H7 (cell line): ENCODE measurements around the gene LRTM2. TPM values are rescaled to one million over a fixed set of nuclear protein-coding genes. Genes with fewer than 3 reads are reported as not detected.
A peak's percentile ranks its signal among the peaks of the same experiment; 100 is the strongest.

ENCODE experiments used
- DNase-seq: peaks from one replicate; pipeline ENCODE4 v3.0.0; 2012
- H3K27me3 ChIP-seq: 2 replicates; pipeline ENCODE4 v1.6.0; 2011; ENCODE audit warnings: mild to moderate bottlenecking, low read length; ENCODE audit not compliant: control insufficient read depth, insufficient read depth
- H3K36me3 ChIP-seq: replicated peaks from 2 replicates; pipeline ENCODE4 v1.5.1; 2011; ENCODE audit warnings: low read length; ENCODE audit not compliant: control insufficient read depth, insufficient read depth
- H3K4me3 ChIP-seq: 2 replicates; pipeline ENCODE4 v1.5.1; 2011; ENCODE audit warnings: low read depth, mild to moderate bottlenecking, control low read depth, low read length, moderate library complexity; ENCODE audit not compliant: insufficient read depth
- total RNA-seq: library from RNA; depleted of rRNA; stranded (reverse); fragments of >200 nt; shearing (Covaris generic); gene quantifications from 2 replicates; pipeline ENCODE4 v1.2.3, GENCODE V29; 2014

The LRTM2 gene
- total RNA-seq, 1 experiment from 2014 or later, result 0.42 TPM

GRCh38 chr12:1837541-1838204, 17.3 kb downstream of the LRTM2 start:
- H3K4me3 ChIP-seq, result no peak overlapping the region
- no peaks in the 10 kb centered on the region for H3K36me3 ChIP-seq
- no peak for DNase-seq
- no peaks in the 10 kb centered on the region for H3K27me3 ChIP-seq

- H3K27me3 ChIP-seq, result no peaks in the 10 kb centered on the region
- H3K36me3 ChIP-seq, result no peaks in the 10 kb centered on the region
- no peak overlapping the region for H3K4me3 ChIP-seq
- peak; percentile 48 for DNase-seq
Observed at GRCh38 chr12:1838205-1838993, 18.0 kb downstream of the LRTM2 start.

DNA sequence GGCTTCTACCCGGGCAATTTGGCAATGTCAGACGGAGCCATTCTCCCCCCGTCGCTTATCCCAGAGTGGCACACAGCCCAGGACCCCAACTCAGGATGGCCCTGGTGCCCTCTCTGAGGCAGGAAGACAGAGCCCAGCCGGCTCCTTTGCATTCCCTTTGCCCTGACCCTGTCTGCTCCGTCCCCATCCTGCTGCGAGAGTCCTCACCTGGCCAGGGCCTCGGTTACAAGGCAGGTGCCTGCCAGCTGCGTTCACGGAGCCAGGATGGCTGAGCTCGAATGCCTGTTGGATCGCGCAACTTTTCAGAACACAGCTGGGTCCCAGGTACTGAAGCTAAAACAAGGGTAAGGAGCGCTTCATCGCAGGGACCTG, 18.6 kb downstream of the LRTM2 start:
- Histone ChIP-seq H3K27me3 (no peaks in the 10 kb centered on the region), H3K36me3 (no peaks in the 10 kb centered on the region), H3K4me3 (no peak overlapping the region)
- no peak for DNase-seq

- peak; percentile 39 for DNase-seq
- no peaks in the 10 kb centered on the region for H3K27me3 ChIP-seq
- no peak overlapping the region for H3K4me3 ChIP-seq
- H3K36me3 ChIP-seq, result no peaks in the 10 kb centered on the region
Observed at GRCh38 chr12:1839464-1839863, 19.1 kb downstream of the LRTM2 start.

- DNase-seq, result peak; percentile 44
- Histone ChIP-seq H3K27me3 (no peaks in the 10 kb centered on the region), H3K36me3 (no peaks in the 10 kb centered on the region), H3K4me3 (no peak overlapping the region)
Observed at GRCh38 chr12:1839956-1840951, 19.9 kb downstream of the LRTM2 start.

DNA sequence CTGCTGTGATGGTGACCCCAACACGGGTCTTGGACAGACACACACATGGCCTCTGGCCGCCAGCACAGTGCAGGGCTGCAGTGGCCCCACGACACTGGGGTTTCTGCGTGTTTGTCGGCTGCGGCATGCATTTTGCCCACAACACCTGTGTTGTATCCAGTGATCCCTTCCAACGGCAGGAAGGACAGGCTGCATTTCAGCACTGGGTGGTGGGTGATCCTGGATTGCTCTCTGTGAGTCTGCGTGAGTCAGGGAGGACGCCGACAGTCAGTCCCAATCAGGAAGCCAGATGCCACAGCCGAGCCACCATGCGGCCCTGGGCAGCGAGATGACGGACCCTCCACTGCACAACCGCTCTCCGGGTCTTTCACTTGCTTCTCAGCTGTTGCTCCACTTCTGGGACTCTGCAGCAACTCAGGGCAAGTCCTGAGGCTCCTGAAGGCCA, 20.6 kb downstream of the LRTM2 start:
- Histone ChIP-seq H3K36me3 (no peaks in the 10 kb centered on the region), H3K27me3 (no peaks in the 10 kb centered on the region), H3K4me3 (no peak overlapping the region)
- peak; percentile 46 for DNase-seq

DNA sequence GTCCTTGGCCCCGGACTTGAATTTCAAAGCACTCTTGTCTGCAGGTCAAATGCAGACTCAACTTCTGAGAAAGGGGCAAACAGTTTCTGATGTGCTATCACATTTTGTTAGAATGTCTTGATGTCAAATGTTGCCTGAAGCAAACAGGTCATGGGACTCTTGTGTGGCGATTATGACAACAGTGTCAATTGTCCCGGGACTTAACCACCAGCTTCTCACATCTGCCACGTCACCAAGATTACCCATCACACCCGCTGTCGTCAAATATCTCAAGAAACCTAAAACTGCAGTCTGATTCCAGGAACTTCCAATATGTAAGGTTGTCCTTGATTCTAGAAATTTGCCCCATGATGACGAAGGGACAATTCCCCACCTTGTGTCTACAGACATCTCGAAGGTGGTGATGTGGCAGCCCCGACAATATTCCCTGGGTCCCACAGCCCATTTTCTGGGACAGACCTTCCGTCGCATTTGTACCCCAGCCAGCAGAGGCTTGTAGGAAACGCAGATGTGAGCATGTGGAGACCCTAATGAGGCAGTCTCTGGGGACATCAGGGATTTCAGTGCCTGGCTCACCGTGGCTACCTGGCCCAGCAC, 21.3 kb downstream of the LRTM2 start:
- Histone ChIP-seq H3K4me3 (no peak overlapping the region), H3K36me3 (no peaks in the 10 kb centered on the region), H3K27me3 (no peaks in the 10 kb centered on the region)
- DNase-seq, result no peak

DNA sequence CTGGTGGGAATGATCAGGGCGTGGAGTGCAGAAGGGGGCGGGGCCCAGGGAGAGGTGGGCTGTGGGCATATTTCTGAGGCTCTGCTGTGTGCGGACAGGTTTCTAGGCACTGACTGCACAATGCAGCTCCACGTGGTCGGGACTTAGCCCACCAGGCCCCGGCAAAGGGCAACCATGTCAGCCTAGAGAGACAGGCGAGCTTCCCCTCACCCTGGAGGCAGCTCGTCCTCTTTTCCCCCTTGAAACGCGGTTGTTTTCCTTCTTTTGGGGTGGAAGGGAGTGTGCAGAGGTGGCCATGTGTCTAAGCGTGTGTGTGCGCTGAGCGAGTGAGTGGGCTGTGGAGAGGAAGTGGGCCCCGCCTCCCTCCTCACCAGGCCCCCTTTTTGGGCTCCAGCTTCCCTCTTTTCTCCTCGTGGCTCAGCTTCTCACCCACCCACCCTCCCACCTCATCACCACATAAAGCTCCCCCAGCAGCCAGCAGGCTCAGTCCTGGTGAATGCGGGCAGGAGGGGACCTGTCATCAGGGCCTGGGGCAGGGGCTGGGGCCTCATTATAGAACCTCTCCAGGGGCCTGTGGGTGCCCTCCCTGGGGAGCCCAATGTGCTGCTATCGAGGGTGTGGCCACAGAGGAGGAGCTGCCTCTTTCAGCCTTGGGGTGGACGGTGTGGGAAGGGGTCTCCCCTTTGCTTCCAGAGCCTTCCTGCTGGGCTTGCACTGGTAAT, 22.0 kb downstream of the LRTM2 start:
- no peaks in the 10 kb centered on the region for H3K27me3 ChIP-seq
- no peak overlapping the region for H3K4me3 ChIP-seq
- H3K36me3 ChIP-seq, result no peaks in the 10 kb centered on the region
- peak; percentile 53 for DNase-seq

DNA sequence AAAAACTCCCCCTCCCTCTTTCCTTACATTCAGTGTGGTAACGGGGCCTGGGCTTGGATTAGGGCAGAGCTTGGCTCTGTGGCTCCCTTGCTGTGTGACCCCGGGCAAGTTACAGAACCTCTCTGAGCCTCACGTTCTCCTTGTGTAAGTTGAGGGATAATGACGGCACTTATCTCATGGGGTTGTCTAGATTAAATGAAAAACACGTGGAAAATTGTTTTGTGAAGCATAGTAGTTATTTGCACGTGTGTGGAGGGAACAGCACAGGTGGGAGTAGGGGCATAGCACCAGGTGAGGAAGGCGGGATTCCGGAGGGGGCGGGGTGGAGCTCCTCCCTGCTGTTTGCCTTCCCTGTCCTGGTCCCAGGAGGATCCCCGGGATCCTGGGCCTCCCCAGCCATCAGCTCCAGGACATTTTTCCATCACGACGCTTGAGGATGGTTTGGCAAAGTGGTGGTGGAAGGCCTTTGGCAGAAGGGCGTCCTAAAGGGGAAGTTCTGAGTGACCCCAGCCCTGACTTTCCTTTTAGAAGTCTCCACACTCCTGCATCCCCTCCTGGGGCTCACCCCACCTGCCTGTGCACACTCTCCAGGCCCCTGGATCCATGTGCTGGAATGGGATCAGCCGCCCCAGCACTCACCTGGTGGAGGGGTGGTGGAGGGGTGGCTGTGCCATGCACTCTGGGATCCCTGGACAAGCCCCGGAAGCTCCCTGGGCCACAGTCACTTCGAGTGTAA, 22.7 kb downstream of the LRTM2 start:
- no peak overlapping the region for H3K4me3 ChIP-seq
- H3K36me3 ChIP-seq, result no peaks in the 10 kb centered on the region
- peak; percentile 73 for DNase-seq
- H3K27me3 ChIP-seq, result no peaks in the 10 kb centered on the region

GRCh38 chr12:1843641-1844005, 23.3 kb downstream of the LRTM2 start:
- no peak overlapping the region for H3K4me3 ChIP-seq
- H3K27me3 ChIP-seq, result no peaks in the 10 kb centered on the region
- H3K36me3 ChIP-seq, result no peaks in the 10 kb centered on the region
- DNase-seq, result peak; percentile 47

DNA sequence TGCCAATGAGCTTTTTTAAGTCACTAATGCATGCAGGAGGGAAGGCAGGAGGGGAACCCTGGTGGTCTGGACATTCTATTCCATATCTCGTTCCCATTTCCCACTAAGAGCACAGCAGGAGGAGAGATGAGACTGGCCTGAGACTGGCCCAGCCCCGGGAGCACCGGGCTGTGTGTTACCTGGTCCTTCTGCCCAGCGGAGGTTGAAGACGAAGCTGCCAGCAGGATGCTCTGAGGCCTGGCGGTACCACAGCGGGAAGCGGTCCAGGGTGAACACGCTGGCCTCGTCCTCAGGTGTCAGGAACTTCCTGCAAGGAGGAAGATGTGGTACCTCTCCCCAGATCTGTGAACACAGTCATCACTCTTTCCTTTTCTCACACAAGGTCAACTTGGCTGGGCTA, 23.9 kb downstream of the LRTM2 start:
- no peak overlapping the region for H3K4me3 ChIP-seq
- H3K27me3 ChIP-seq, result no peaks in the 10 kb centered on the region
- peak; percentile 68 for DNase-seq
- H3K36me3 ChIP-seq, result no peaks in the 10 kb centered on the region

DNA sequence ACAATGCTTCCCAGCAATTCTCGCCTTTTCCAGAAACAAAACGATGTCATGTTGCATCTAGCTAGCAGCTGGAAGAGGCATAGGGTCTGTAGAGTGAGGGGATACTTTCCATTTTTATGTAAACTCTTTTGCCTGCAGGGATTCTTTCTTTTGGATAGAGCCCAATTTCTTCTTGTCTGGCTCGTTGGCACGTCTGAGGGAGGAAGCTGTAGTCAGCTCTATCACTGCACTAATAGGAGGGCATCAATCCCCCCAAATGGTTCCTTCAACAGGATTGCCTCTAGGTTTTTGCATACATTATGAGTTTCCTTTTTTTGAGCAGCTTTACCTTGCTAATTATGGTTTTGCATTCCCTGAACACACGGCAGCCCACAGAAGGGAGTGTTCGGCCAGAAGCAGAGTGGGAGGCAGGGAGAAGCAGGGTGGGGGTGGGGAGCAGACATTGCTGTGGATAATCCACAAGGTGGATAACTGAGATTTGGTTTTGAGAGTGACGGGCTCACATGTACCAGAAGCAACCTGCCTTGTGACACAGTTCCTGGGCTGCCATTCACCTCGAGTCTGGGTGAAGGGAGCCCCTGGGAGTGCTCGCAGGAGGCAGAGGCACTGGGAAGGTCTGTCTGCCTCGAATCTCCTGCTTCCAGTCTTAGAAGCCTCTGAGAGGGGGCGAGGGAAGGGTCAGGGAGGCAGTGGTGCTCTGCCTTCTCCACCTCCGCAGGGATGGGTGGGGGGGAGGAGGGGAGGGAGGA, 24.5 kb downstream of the LRTM2 start:
- DNase-seq, result peak; percentile 56
- no peak overlapping the region for H3K4me3 ChIP-seq
- H3K27me3 ChIP-seq, result no peaks in the 10 kb centered on the region
- H3K36me3 ChIP-seq, result no peaks in the 10 kb centered on the region

DNA sequence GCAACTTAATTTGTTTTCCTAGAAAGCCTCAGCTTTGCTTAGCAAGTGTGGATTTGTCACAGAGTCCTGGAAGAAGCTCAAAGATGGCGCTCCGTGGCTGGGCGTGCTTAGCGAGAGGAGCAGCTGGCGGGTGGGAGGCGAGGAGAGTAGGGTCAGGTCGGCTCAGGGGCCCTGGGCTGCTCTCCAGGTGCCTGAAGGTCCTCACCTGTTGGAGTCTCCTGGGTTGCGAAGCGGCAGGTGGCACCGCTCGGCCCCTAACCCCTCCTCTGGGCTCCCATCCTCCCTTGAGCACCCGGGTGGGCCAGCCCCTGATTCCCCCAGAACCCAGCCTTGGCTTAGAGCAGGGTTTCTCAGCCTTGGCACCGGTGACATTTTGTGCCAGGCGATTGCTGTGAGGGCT, 25.1 kb downstream of the LRTM2 start:
- Histone ChIP-seq H3K4me3 (no peak overlapping the region), H3K36me3 (no peaks in the 10 kb centered on the region), H3K27me3 (no peaks in the 10 kb centered on the region)
- DNase-seq, result peak; percentile 41
